Fibroblast of skin of left quadriceps (primary cell): ENCODE results near the gene PRSS38.

ENCODE experiments used
- DNase-seq, 2 experiments: peaks; one replicate each; pipeline ENCODE4 v3.0.0-alpha.2; 2013; ENCODE audit warnings: low read depth in 2 of 2

PRSS38 gene

DNA sequence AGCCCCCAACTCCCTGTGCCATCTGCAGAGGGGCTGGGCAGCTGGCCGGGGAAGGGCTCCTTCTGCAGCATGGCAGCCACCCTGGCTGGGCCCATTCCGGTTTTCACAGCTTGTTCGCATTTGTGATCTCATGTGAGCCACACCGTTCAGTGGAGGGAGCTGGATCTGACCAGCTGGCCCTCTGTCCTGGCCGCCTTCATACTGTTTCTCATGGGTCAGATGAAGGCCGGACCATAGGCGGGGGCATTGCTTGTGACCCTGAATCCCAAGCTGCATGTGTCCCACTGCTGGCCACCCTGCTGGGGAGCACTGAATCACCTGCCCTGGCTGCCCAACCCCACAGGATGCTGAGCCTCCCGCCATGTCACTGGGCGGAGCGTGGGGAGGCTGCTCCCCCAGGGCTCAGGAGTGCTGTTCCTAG, 36.4 kb upstream of the PRSS38 start:
- DNase-seq = no peak

DNA sequence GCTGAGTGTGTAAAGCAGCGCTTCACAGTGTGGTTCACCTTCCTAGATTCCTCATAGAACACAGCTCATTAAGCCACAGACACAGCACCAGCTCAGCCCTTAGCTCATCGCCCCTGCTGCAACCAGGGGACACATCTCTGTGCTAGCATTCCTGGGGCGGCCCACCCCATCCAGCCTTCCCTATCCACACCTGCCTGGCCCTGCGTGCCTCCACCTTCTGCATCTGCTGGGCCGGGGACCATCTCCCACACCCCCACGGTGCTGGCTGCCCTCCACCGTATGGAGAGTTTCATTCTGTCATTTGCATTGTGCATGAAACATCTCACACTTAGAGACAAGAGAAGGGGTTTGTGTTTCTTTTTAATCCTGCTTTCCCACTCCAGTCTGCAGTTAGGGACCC, 35.8 kb upstream of the PRSS38 start:
- DNase-seq = no peak

DNA sequence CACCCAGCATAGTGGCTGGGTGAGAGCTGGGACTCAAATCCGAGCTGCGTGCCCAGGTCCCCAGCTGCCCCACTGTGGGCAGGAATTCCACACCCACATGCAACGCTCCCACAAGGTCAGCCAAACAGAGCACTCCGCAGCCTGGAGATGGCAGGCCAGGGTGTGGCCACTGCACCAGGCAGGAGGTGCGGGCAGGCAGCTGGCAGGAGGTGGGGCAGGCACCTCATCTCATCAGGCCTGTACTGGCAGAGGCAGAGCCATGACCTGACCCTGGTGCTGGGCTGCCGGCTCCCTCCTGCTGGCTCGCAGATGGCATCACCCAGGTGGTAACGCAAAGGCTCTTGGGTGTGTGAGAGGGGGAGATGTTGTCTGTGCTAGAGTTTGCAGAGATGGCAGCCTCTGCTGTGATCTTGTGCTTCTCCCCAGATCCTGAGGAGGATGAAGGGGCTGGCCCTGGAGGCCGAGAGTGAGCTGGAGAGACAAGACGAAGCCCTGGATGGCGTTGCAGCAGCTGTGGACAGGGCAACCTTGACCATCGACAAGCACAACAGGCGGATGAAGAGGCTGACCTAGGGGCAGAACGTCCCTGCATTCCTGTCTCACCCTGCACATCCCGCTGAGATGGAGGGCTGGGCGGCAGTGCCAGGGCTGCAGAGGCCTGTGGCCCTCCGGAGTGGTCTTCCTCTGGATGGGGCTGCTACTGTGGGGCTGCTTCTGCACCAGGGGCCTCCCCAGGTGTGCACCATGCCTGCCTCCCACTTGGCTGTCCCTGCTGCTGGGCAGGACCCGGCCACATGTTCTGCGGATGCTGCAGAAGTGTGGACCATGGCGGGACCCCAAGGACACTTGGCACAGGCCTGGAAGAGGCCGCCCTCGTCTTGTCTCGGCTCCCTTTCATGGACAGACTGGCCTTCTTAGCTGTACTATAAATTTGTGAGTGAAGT, 35.1 kb upstream of the PRSS38 start:
- DNase-seq = no peak

DNA sequence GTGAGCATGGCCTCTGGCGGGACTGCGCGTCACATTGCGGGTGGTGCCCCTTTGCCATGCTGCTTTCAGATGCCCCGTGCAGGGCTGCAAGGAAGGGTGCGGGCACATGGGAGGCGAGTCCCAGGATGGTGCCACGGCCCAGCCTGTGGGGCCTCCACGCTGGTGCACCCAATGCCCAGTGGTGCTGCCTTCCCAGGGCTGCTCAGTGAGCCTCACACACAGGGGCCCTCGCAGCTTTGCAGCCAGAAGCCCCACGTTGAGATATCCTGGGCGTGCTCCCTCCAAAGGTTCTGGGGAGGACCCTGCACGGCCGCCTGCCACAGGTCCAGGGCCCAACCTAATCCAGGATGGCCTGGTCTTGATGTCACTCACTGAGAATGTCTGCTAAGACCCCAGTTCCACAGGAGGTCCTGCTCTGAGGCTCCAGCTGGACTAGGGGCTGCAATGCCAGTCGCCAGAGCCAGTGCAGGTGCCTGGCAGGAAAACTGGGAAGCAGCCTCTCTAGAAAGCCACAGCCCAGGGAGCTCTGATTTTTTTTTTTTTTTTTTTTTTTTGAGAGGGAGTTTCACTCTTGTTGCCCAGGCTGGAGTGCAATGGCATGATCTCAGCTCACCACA, 34.1 kb upstream of the PRSS38 start:
- no peak for DNase-seq

DNA sequence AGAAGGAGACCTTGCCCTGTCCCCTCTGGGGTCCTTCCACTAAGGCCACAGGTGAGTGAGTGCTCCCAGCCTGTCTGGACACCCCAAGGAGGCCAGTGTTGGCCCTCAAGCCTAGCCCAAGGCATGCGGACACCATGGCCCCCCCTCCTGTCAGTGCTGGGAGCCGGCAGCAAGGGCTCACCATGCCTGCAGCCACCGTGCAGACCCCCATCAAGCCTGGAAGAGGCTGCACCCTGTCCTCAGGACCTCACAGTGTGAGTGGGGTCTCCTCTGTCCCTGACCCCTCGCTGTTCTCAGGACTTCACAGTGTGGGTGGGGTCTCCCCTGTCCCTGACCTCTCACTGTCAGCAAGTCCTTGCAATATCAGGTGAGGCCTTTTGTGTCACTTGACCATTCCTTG, 33.2 kb upstream of the PRSS38 start:
- no peak for DNase-seq

DNA sequence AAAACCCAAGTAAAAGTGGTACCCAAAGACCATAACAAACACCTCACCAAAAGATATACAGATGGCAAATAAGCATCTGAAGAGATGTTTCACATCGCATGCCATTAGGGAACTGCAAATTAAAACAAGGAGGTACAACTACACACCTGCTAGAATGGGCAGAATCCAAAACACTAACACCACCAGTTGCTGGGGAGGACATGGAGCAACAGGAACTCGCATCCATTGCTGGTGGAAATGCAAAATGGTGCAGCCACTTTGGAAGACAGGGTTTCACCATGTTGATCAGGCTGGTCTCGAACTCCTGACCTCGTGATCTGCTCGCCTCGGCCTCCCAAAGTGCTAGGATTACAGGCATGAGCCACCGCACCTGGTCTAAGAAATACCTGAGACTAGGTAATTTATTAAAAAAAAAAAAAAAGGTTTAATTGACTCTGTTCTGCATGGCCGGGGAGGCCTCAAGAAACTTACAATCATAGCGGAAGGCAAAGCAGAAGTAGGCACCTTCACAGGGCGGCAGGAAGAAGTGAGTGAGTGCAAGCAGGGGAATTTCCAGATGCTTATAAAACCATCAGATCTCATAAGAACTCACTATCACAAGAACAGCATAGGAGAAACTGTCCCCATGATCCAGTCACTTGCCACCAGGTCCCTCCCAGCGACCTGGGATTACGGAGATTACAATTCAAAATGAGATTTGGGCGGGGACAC, 30.2 kb upstream of the PRSS38 start:
- no peak for DNase-seq

DNA sequence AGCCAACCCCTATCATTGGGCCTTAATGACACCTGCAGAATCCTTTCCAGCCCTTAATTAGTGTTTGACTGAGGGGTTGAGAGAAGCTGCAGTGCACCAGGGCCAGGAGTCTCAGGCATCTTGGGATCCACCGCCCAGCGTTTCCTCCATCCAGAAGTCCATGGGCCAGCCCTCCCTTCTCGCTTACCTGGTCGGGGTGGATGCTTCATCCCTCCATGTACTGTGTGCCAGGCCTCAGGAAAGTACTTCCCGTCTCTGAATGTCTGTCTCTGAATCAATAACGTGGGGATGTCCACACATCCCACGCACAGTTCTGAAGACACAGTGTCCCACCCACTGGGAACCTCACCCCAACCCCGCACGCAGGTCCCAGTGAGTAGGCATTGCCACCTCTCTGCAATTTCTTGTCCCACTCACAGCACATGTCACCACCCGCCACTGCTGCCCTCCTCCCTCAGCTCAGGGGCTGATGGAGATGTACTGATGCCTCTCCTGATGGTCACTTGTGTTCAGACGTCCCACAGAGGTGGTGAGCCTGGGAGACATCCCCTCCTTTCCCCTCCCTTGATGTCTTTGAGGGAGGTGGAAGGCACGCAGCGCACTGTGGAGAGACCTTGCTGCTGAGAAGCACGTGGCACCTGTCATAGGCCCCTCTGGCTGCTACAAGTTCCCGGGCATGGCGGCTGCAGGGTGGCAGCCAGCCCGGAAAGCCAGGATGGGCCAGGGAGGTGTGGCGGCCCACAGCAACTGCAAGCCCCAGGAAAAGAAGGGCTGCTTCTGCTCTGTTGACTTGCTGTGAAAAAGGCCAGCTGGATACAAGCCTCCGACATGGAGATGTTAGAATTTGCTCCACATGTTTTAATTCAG, 29.4 kb upstream of the PRSS38 start:
- DNase-seq = no peak

DNA sequence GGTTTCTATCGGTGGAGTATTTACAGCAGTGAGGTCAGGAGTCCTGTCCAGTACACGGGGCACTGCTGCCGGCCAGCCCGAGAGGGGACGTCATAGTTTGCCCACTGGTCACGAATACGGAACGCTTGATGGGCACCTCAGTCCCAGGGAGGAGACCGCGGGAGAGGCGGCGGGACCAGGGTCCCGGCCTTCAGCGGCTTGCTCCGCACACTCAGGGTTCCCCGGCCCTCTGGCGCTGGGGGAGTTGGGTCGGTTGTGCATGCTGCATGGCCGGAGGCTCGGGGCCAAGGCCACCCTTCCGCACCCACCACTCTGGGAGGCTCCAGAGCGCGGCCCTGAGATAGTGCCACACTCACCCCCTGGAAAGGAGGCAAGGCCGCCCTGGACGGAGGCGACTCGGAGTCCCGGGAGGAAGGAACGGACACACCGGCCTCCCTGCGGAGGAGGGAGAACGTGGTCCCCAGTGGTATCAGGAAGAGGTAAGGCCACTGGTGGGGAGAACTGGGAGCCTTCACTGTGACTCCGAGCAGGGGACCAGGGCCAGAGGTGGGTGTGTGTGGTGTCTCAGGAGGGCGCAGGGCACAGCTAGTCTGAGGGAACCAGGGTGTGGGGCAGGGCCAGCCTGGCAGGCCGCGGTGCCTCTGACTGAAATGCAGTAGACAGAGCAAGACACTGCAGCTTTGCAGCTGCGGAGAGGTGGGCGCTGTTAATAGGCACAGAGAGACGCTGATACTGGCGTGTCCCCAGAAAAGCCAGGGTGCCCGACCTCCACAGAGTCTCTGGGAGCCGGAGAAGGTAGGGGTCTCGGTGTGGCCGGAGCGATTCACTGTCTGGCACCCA, 28.6 kb upstream of the PRSS38 start:
- DNase-seq = no peak

DNA sequence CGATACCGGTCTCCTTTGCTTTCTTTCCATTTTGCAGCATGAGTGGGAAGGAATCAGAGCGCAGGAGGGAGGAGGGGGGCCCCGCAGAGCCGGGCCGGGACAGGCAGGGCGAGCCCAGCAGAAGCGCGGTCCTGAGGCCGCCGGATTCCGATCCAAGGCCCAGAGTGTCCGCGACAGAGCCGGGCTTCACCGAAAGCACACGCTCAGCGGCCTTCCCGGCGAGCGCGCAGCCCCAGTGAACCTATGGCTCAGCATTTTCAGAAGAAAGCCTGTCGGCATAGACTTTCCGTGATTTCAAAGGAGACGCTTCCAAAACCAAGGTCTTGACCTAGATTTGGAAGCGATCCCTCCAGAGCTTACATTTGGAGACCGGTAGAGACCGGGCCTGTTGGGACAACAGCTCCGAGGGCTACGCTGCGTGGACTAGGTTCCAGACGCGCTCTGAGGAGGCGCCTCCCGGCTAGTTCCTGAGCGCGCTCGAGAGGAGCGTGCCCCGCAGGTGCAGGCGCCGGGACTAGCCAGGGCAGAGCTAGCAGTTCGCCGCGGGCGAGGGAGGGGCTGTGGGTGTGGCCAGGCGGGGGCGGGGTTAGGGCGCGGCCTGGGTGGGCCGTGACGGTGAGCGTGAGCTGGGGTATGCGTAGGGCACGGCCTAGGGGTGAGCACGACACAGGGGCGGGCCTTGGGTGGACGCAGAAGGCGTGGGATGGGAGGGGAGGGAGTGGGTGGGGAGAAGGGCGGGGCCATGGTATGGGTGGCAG, 27.8 kb upstream of the PRSS38 start:
- peak; percentile 77 to 83 for DNase-seq

DNA sequence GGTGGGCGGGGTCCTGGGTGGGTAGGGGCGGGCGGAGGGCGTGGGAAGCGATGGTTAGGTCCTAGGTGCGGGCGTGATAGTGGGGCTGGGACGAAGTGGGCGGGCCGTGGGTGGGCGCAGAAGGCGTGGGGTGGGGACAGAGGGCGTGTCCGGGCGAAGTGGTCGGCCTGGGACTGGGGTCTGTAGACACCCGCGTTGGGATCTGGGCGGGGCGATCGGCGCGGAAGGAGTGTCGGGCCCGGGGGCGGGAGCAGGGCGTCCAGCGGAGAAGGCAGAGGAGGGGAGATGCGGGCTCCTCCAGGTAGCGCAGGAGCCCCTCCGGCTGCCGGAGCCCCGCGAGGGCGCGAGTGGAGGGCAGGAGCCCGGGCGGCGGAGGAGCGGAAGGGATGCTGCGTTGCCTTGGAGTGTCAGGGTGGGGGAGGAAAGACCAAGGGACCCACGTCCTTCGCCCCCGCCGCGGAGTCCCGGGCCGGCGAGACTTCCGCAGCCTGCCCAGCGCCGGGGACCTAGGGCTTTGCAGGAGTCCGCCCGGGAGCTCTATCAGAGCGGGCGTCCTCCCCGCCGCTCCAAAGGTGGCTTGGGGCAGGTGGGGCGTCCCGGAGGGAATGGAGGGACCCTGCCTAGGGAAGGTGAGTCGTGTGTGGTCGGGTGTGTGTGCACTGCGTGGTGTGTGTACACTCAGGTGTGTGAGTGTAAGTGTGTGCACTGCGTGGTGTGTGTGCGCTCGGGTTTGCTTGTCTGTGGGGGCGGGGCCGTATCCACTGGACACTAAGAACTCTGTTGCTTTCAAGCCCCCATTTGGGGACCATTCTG, 27.0 kb upstream of the PRSS38 start:
- DNase-seq = no peak

DNA sequence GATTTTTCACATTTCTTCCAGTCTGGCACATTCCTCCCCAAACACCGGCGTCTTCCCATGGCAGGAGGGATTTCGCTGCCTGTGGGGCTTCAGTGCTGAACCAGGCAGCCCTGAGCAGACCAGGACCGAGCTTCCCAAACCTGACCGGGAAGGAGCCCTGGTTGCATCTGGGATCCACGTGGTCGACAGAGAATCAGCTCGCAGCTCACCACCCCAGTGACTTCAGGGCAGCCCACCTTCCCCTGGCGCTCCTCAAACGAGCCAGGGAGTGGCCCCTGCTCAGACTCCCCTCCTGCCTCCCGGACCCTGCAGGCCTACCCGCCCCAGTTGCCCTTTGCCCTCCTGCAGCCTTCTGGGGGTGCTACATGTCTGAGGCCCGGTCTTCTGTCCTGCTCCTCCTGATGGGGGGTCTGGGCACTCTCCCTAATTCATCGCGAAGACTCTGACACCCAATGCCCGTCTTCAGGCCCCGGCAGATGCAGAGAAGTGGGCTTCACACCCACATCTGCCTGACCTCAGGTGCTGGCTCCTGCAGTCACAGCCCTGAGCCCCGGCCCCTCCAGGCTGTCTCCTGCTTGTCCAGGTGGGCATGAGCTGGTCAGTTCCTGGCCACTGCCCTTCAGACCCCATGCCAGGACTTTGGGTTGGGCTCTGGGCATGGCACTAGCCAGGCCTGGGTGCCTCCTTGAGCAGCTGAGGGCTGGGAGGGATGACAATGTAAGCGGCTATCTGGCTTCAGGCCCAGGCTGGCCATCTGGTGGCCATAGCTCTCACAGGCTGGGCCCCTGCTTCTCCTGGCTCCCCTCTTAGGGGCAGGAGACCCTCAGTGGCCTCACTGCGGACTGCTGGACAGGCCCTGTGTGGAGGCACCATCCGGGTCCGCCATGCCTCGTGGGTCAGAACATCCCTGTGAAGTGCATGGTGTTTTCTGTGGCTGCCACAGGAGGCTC, 26.1 kb upstream of the PRSS38 start:
- DNase-seq = no peak

DNA sequence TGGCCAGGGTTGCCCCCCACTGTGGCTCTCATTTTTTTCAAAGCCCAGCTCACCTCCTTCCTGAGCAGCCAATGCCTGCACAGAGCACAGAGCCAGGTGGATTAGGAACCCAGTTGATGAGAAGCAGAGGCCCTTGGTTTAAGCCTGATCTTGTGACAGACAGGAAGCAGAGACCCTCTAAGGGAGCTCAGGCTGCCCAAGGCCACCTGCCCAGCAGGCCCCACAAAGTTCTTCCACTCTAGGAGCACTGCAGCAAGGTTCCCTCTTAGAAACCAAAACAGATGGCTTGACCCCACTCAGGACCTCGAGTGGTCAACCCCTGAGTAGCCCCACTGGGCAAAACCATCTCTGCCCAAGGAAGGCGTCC, 25.5 kb upstream of the PRSS38 start:
- no peak for DNase-seq

DNA sequence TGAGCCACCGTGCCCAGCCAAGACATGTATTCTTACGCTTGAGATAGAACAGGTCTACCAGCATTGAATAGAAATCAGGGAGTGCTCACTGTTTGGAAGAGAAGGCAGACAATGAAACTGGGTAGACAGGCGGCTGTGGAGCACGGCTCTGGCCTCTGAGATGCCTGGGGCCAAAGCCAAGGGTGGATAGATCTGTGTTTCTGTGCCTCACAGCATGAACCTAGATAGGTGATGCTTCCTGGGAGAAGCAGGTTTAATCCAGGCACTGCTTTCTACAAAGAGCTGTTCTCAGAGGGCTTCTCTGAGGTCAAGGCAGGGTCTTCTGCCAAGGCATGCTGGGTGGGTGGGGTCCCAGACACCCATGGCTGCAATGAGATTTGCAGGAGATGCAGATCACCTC, 24.6 kb upstream of the PRSS38 start:
- DNase-seq = no peak

DNA sequence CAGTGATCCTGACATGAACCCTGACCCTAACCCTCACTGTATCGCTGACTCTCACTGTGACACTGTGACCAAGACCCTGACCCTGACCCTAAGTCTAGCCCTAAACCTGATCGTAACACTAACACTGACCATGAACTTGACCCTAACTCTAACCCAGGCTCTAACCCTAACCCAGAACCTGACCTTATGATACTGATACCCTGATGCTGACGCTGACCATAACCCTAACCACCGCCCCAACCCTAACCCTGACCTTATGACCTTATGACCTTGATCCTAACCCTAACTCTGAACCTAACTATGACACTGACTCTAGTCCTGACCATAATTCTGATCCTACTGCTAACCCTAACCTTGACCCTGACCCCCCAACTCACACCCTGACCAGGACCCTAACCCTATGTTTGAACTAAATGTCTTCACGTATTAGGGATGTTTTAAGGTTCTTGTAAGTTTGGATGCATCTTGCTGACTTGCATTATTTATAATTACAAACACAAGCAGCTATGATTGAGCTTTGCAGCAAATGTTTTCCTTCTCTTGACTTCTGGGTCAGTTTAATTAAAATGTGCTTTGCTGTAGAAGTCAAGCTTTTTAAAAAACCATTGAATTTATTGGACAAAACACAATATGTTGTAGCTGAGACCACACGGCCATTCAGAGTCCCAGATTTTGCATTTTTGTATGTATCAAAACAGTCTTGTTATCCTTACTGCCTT, 23.9 kb upstream of the PRSS38 start:
- DNase-seq = no peak

DNA sequence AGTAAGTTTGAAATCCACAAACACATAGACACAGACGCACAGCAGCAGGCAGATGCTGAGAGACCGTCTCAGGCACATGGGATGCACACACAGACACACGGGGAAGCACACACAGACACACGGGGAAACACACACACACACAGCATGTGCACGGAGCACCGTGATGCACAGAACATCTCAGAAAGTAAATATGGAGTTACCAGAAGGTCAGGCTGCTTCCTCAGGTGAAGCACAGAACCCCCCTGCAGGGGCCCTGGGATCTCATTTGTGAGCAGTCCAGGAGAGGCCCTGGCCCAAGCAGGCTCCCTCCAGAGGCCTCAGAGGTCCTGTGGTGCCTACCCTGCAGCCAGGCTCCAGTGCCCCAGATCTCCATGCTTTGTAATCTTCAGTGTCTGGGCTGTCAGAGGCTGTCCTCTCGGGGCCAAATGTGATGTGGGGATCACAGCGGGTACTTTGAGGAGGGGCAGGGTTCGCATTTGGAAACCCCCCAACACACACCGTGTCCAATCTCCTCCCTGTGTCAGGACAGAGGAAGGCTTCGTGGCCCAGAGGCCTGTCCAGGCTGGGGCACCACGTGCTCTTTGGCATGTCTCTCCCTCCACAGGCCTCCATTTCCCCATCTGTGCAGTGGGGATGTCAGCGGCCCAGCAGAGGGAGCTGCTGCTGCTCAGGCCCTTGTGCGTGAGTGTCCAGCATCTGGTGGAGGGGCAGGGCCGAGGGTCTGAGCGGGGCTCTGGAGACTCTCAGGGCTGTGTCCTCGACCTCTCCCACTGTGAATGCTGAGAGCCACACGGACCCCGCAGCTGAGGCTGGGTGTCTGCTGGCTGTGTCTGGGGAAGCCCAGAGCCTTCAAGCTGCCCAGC, 23.0 kb upstream of the PRSS38 start:
- no peak for DNase-seq
